ENCODE measurements around the gene CFAP20DC. TPM values are rescaled to one million over a fixed set of nuclear protein-coding genes. Genes with fewer than 3 reads are reported as not detected.

Gene CFAP20DC
- total and polyA plus RNA-seq, 2 of the 4 experiments (the other 2 are of a cell fraction) = 1.2 to 1.6 TPM

DNA sequence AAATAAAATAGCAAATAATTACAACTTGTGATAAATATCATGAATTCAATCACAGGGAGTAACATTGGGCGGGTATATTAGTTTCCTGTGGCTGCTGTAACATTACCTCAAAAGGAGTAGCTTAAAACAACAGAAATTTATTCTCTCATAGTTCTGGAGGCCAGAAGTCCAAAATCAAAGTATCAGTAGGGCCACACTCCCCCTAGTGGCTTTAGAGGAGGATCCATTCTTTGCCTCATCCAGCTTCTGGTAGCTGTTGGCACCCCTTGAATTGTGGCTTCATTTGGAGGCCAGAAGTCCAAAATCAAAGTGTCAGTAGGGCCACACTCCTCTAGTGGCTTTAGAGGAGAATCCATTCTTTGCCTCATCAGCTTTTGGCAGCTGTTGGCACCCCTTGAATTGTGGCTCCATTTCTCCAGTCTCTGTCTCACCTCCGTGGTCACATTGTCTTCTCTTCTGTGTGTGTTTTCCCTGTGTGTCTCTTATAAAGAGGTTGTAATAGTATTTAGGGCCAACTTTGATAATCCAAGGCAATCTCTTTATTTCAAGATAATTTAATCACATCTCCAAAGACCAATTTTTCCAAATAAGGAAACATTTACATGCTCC lies 3.1 kb upstream of the CFAP20DC start:
- ChIA-PET CTCF (interaction anchor here (0.7 to 2.6 kb wide), 18 partner anchors 12 to 493 kb away, joined by 3 to 23 read pairs (median 4); no protein-coding TSS in a partner anchor), POLR2A (ENCODE audit: unreplicated experiment) (no interaction called here)
- no peak overlapping the region for H3K4me2 ChIP-seq (ENCODE audit: low read depth, low read length)
- peak; percentile 23; the same call in 1 of the 2 replicates for ATAC-seq (ENCODE audit: low read depth)
- no peak overlapping the region for H2AK9ac ChIP-seq (replicated peaks; ENCODE audit: low read depth, low read length, poor library complexity)
- no peak overlapping the region for H3K14ac ChIP-seq (replicated peaks; ENCODE audit: low read depth, low read length)
- H3K23ac ChIP-seq (ENCODE audit: low read depth, low read length) = no peak overlapping the region
- H2BK20ac ChIP-seq (ENCODE audit: low read depth, low read length) = 0 out of 2 replicates have a peak overlapping the region, but pooled peaks have one; percentile 34
- peak; percentile 47 for DNase-seq
- in situ Hi-C loops (cut with MboI; ENCODE audit: low sequenced_read_pairs) (loop anchor here (10.0 kb wide), 1 partner anchor 408 kb away; no protein-coding TSS in a partner anchor), dilution Hi-C loops (cut with HindIII; ENCODE audit: low sequenced_read_pairs, unreplicated experiment) (no loop called here), intact Hi-C loops (cut with micrococcal nuclease) (loop anchor here (1.0 to 2.0 kb wide), 4 partner anchors 59 to 492 kb away; no protein-coding TSS in a partner anchor)
- peaks cover 3% of the 10 kb centered on the region for H3K9me1 ChIP-seq (ENCODE audit: insufficient read depth, low read length)
- peak overlapping the region in 1 of 2 experiments; percentile 21; a peak in 1 of 4 replicates for H4K8ac ChIP-seq (ENCODE audit: low read depth in 2 of 2, low read length in 2 of 2)
- no peaks in the 10 kb centered on the region for H3K9me3 ChIP-seq (ENCODE audit: control insufficient read depth, insufficient read depth, low read length)
- H4K5ac ChIP-seq (ENCODE audit: low read depth, low read length) = no peak overlapping the region
- H3K56ac ChIP-seq (ENCODE audit: extremely low read depth, insufficient read depth, low read length) = no peak overlapping the region; the same call in 1 of the 2 replicates
- H3K4me3 ChIP-seq (ENCODE audit: insufficient read depth, low read depth, low read length) = no peak overlapping the region
- WGBS, 2 experiments (ENCODE audit: extremely low coverage in 2 of 2, insufficient read length in 1 of 2) = no CpG with 5 or more reads among the region's 2 CpGs
- BruUV-seq (replicated peaks) = no TSS peak
- H2AFZ ChIP-seq (replicated peaks; ENCODE audit: low read length, poor library complexity) = peak overlapping the region; percentile 67
- H2AK5ac ChIP-seq (ENCODE audit: low read depth, low read length) = no peak overlapping the region
- H2BK15ac ChIP-seq (ENCODE audit: low read depth, low read length) = no peak overlapping the region
- no peak overlapping the region for H3K27ac ChIP-seq (ENCODE audit: insufficient read depth, low read length)
- no peaks in the 10 kb centered on the region for H3K36me3 ChIP-seq (ENCODE audit: control insufficient read depth, insufficient read depth, low read length)
- H3K9ac ChIP-seq (ENCODE audit: low read depth, low read length) = no peak overlapping the region
- no peaks in the 10 kb centered on the region; a peak in 2 of 4 replicates for H3K79me1 ChIP-seq (ENCODE audit: low read depth in 1 of 2, low read length in 2 of 2)
- no peaks in the 10 kb centered on the region for H4K20me1 ChIP-seq (ENCODE audit: insufficient read depth, low read length)
- no peak overlapping the region for H2BK5ac ChIP-seq (ENCODE audit: low read depth, low read length, poor library complexity, severe bottlenecking)
- H3K27me3 ChIP-seq (ENCODE audit: control insufficient read depth, insufficient read depth, low read length) = no peaks in the 10 kb centered on the region
- H4K91ac ChIP-seq (ENCODE audit: insufficient read depth, low read depth, low read length) = no peak overlapping the region
- no peak for TF ChIP-seq CEBPB (IDR thresholded peaks at IDR 0.05; ENCODE audit: low read depth, low read length)
- TF ChIP-seq, protein P1, sequence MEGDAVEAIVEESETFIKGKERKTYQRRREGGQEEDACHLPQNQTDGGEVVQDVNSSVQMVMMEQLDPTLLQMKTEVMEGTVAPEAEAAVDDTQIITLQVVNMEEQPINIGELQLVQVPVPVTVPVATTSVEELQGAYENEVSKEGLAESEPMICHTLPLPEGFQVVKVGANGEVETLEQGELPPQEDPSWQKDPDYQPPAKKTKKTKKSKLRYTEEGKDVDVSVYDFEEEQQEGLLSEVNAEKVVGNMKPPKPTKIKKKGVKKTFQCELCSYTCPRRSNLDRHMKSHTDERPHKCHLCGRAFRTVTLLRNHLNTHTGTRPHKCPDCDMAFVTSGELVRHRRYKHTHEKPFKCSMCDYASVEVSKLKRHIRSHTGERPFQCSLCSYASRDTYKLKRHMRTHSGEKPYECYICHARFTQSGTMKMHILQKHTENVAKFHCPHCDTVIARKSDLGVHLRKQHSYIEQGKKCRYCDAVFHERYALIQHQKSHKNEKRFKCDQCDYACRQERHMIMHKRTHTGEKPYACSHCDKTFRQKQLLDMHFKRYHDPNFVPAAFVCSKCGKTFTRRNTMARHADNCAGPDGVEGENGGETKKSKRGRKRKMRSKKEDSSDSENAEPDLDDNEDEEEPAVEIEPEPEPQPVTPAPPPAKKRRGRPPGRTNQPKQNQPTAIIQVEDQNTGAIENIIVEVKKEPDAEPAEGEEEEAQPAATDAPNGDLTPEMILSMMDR (conservative IDR thresholded peaks at IDR 0.05; ENCODE audit: low read depth, low read length) = peak; percentile 55
- peak; percentile 65 for TF ChIP-seq RAD21 (IDR thresholded peaks at IDR 0.05; ENCODE audit: low read length)
- TF ChIP-seq SMC3 (IDR thresholded peaks at IDR 0.05; ENCODE audit: low read depth, low read length) = peak; percentile 68
- TF ChIP-seq, protein P2, sequence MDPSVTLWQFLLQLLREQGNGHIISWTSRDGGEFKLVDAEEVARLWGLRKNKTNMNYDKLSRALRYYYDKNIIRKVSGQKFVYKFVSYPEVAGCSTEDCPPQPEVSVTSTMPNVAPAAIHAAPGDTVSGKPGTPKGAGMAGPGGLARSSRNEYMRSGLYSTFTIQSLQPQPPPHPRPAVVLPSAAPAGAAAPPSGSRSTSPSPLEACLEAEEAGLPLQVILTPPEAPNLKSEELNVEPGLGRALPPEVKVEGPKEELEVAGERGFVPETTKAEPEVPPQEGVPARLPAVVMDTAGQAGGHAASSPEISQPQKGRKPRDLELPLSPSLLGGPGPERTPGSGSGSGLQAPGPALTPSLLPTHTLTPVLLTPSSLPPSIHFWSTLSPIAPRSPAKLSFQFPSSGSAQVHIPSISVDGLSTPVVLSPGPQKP (IDR thresholded peaks at IDR 0.05; ENCODE audit: borderline replicate concordance, low read depth, low read length) = no peak
- TF ChIP-seq, protein P3, sequence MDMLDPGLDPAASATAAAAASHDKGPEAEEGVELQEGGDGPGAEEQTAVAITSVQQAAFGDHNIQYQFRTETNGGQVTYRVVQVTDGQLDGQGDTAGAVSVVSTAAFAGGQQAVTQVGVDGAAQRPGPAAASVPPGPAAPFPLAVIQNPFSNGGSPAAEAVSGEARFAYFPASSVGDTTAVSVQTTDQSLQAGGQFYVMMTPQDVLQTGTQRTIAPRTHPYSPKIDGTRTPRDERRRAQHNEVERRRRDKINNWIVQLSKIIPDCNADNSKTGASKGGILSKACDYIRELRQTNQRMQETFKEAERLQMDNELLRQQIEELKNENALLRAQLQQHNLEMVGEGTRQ (IDR thresholded peaks at IDR 0.05; ENCODE audit: low read depth, low read length) = no peak
- no peak for TF ChIP-seq RCOR1 (IDR thresholded peaks at IDR 0.05; ENCODE audit: insufficient replicate concordance, low read length)
- TF ChIP-seq CHD1 (IDR thresholded peaks at IDR 0.05; ENCODE audit: low read depth, low read length) = no peak
- TF ChIP-seq RFX5 (IDR thresholded peaks at IDR 0.05; ENCODE audit: low read depth, low read length) = no peak
- H3K4me1 ChIP-seq (ENCODE audit: control insufficient read depth, insufficient read depth, low read length) = 0 out of 2 replicates have a peak, but pooled peaks cover 2% of the 10 kb centered on the region
- H3K4ac ChIP-seq (ENCODE audit: low read depth, low read length) = peak overlapping the region; percentile 66; the same call in 1 of the 2 replicates
- H3K18ac ChIP-seq (ENCODE audit: low read depth, low read length) = no peak overlapping the region
- no peak overlapping the region for H2BK120ac ChIP-seq (ENCODE audit: low read depth, low read length)
